Measurements from ENCODE around the gene HTR3D.

DNA sequence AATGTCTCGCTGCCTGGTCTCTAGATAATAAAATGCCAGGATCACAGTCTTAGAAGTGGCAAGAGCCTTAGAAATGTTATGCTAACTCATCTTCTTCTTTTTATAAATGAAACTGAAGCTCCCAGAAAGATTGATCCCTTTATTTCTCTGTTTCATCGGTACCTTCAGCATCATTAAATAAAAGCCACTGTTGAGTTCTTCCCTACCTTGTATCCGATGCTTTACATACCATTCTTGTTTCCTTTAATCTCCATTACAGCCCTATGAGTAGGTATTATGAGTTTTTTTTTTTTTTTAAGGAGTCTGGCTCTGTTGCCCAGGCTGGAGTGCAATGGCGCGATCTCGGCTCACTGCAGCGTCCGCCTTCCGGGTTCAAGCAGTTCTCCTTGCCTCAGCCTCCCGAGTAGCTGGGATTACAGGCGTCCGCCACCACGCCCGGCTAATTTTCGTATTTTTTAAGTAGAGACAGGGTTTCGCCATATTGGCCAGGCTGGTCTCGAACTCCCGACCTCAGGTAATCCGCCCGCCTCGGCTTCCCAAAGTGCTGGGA is 13.0 kb upstream of the HTR3D start:
- TF ChIP-seq RARB (CRISPR knock-in tag; IDR thresholded peaks at IDR 0.05) (no peak), ZNF70 (CRISPR knock-in tag; IDR thresholded peaks at IDR 0.05) (no peak), BACH2 (CRISPR knock-in tag; IDR thresholded peaks at IDR 0.05; ENCODE audit: borderline replicate concordance) (no peak)
- TF ChIP-seq, protein P1, sequence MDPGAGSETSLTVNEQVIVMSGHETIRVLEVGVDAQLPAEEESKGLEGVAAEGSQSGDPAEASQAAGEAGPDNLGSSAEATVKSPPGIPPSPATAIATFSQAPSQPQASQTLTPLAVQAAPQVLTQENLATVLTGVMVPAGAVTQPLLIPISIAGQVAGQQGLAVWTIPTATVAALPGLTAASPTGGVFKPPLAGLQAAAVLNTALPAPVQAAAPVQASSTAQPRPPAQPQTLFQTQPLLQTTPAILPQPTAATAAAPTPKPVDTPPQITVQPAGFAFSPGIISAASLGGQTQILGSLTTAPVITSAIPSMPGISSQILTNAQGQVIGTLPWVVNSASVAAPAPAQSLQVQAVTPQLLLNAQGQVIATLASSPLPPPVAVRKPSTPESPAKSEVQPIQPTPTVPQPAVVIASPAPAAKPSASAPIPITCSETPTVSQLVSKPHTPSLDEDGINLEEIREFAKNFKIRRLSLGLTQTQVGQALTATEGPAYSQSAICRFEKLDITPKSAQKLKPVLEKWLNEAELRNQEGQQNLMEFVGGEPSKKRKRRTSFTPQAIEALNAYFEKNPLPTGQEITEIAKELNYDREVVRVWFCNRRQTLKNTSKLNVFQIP (CRISPR knock-in tag; IDR thresholded peaks at IDR 0.05; ENCODE audit: borderline replicate concordance, low read depth) = no peak
- TF ChIP-seq, protein P2, sequence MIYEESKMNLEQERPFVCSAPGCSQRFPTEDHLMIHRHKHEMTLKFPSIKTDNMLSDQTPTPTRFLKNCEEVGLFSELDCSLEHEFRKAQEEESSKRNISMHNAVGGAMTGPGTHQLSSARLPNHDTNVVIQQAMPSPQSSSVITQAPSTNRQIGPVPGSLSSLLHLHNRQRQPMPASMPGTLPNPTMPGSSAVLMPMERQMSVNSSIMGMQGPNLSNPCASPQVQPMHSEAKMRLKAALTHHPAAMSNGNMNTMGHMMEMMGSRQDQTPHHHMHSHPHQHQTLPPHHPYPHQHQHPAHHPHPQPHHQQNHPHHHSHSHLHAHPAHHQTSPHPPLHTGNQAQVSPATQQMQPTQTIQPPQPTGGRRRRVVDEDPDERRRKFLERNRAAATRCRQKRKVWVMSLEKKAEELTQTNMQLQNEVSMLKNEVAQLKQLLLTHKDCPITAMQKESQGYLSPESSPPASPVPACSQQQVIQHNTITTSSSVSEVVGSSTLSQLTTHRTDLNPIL (CRISPR knock-in tag; IDR thresholded peaks at IDR 0.05; ENCODE audit: low read depth) = no peak
- TF ChIP-seq, protein P3, sequence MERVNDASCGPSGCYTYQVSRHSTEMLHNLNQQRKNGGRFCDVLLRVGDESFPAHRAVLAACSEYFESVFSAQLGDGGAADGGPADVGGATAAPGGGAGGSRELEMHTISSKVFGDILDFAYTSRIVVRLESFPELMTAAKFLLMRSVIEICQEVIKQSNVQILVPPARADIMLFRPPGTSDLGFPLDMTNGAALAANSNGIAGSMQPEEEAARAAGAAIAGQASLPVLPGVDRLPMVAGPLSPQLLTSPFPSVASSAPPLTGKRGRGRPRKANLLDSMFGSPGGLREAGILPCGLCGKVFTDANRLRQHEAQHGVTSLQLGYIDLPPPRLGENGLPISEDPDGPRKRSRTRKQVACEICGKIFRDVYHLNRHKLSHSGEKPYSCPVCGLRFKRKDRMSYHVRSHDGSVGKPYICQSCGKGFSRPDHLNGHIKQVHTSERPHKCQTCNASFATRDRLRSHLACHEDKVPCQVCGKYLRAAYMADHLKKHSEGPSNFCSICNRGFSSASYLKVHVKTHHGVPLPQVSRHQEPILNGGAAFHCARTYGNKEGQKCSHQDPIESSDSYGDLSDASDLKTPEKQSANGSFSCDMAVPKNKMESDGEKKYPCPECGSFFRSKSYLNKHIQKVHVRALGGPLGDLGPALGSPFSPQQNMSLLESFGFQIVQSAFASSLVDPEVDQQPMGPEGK (CRISPR knock-in tag; IDR thresholded peaks at IDR 0.05; ENCODE audit: borderline replicate concordance) = no peak
- TF ChIP-seq, protein P4, sequence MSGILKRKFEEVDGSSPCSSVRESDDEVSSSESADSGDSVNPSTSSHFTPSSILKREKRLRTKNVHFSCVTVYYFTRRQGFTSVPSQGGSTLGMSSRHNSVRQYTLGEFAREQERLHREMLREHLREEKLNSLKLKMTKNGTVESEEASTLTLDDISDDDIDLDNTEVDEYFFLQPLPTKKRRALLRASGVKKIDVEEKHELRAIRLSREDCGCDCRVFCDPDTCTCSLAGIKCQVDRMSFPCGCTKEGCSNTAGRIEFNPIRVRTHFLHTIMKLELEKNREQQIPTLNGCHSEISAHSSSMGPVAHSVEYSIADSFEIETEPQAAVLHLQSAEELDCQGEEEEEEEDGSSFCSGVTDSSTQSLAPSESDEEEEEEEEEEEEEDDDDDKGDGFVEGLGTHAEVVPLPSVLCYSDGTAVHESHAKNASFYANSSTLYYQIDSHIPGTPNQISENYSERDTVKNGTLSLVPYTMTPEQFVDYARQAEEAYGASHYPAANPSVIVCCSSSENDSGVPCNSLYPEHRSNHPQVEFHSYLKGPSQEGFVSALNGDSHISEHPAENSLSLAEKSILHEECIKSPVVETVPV (CRISPR knock-in tag; IDR thresholded peaks at IDR 0.05) = no peak

Data from SK-N-SH treated with all-trans-retinoic acid at 6 μM for 48 hours (cell line).